ENCODE measurements around the gene MTMR11.

MTMR11 gene, protein sequence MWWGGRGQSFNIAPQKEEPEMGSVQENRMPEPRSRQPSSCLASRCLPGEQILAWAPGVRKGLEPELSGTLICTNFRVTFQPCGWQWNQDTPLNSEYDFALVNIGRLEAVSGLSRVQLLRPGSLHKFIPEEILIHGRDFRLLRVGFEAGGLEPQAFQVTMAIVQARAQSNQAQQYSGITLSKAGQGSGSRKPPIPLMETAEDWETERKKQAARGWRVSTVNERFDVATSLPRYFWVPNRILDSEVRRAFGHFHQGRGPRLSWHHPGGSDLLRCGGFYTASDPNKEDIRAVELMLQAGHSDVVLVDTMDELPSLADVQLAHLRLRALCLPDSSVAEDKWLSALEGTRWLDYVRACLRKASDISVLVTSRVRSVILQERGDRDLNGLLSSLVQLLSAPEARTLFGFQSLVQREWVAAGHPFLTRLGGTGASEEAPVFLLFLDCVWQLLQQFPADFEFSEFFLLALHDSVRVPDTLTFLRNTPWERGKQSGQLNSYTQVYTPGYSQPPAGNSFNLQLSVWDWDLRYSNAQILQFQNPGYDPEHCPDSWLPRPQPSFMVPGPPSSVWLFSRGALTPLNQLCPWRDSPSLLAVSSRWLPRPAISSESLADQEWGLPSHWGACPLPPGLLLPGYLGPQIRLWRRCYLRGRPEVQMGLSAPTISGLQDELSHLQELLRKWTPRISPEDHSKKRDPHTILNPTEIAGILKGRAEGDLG

DNA sequence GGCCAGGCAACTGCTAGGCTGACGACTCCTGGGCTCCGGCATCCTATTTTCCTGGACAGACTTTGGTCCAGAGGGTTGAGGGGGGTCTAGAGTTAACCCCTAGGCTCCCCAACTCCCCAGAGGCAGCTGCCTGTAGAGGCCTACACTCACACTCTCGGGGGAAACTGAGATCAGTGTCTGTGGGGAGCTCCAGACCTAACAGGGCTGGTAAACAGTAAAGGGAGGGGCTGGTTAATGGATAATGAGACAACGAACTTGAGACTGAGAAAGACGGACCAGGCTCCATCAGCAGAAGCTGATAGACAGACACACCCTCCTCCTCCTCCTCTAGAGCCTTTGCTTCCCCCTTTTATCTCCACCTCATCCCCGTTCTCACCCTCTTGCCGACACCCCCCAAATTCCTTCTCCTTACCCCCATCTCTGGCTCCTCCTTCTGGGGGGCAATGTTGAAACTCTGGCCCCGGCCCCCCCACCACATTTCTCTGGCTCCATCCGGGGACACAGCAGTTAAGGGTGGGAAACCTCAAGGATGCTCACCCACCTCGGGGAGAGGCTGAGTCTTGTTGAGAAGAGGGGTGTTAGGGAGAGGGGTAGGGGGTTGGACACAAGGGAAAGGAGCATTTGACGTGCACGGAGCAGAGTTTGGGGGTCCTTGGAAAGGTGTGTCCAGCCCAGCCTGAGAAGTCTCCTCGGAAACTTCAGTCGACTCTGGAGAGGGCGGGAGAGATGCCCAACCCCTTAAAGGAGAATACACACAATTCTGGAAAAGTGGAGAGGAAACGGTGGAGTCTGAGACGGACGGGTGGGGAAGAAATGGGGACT lies at the start of gene MTMR11:
Gene MTMR11, minus strand, starts transcription at position 710 of the 822 bp plus-strand sequence. Its CDS starts 232 bp downstream, at position 478.
- in situ Hi-C loops (cut with HindIII; ENCODE audit: low sequenced_read_pairs), result no loop called here
- peak; percentile 52 for DNase-seq (ENCODE audit: low read depth, low spot score)

DNA sequence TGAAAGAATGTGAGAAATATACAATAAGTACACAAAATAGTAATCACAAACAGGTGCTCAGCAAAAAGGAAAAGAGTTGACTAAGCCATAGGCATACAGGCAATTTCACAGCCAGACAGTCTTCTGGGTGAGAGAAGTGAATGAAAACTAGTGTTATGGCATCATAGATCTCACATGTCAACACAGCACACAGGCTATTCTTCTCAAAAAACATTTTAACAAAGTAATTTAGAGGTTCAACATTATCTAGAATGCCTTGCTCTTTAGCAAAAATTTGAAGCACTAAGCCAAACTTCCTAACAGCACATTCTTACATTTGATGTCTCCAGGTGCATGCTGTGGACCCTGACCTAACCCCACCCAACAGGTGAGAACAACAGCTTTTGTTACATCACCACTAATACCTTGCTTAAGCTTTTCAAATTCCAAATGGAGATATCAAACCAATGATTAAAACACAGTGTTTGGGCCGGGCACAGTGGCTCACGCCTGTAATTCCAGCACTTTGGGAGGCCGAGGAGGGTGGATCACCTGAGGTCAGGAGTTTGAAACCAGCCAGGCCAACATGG lies 43.4 kb upstream of the MTMR11 start:
- H3K4me3 ChIP-seq (ENCODE audit: low read depth, low read length), result no peak overlapping the region
- no peak for DNase-seq (ENCODE audit: low read depth, low spot score)
- in situ Hi-C loops (cut with HindIII; ENCODE audit: low sequenced_read_pairs), result no loop called here
- TF ChIP-seq, protein P1, sequence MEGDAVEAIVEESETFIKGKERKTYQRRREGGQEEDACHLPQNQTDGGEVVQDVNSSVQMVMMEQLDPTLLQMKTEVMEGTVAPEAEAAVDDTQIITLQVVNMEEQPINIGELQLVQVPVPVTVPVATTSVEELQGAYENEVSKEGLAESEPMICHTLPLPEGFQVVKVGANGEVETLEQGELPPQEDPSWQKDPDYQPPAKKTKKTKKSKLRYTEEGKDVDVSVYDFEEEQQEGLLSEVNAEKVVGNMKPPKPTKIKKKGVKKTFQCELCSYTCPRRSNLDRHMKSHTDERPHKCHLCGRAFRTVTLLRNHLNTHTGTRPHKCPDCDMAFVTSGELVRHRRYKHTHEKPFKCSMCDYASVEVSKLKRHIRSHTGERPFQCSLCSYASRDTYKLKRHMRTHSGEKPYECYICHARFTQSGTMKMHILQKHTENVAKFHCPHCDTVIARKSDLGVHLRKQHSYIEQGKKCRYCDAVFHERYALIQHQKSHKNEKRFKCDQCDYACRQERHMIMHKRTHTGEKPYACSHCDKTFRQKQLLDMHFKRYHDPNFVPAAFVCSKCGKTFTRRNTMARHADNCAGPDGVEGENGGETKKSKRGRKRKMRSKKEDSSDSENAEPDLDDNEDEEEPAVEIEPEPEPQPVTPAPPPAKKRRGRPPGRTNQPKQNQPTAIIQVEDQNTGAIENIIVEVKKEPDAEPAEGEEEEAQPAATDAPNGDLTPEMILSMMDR (IDR thresholded peaks at IDR 0.05; ENCODE audit: low read depth, low read length), result no peak

More for the DNA sequence above, at the start of gene MTMR11:
- peak within 1 kb of the TSS; percentile 77 for H3K4me3 ChIP-seq (ENCODE audit: low read depth, low read length)
- TF ChIP-seq, protein P1 (IDR thresholded peaks at IDR 0.05; ENCODE audit: low read depth, low read length), result no peak

DNA sequence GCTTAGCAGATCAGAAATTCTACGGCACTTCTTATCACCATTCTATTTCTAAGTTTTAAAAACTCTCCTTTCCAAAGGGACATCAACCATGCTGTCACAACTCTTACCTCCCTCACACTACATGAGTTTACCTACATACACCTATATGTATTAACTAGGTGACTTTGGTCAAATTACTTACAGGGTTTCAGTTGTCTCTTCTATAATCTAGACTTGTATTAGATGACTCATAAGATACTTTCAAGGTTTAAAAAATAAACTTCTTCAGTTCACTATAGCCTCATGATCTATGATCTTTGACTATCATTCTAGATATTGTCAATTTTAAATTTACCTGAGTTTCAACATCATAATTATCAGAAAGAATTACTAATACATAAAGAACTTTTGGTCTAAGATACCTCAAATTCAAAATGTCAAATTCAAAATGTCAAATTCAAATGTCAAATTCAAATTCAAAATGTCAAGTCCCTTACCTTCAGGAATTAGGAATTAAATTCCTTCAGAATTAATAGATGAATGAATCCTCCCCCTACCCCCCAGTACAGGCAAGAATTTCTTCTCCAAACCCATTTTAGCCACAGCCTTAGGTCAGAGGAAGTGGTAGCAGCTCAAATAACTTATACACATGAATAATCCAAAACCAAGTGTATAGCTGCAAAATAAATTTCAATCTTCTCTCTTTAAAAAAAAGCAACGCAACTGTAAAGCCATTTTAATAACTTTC lies 42.7 kb upstream of the MTMR11 start:
- H3K4me3 ChIP-seq (ENCODE audit: low read depth, low read length), result no peak overlapping the region
- DNase-seq (ENCODE audit: low read depth, low spot score), result no peak
- TF ChIP-seq, protein P1 (IDR thresholded peaks at IDR 0.05; ENCODE audit: low read depth, low read length), result no peak
- in situ Hi-C loops (cut with HindIII; ENCODE audit: low sequenced_read_pairs), result no loop called here

DNA sequence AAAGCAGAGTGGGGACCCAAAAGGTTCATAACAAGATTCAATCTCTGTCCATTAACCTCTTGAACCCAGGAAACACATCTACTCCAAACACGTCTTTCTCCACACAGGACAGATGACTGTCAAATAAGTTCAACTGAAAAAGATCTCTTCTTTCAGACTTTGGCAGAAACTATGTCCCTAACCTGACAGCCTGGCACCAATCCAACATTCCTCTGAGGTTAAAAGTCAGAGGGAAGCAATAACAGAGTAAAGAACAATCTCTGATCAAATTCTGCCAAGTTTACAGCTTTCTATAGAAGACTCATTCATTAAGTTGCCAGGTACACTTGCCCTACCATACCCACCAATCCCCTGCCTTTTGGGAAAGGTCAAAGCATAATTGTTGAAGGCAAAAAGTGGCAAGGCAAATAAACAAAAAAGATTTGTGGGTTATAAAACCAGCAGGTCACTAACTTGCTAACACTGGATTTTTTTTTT lies 41.9 kb upstream of the MTMR11 start:
- no peak overlapping the region for H3K4me3 ChIP-seq (ENCODE audit: low read depth, low read length)
- TF ChIP-seq, protein P1 (IDR thresholded peaks at IDR 0.05; ENCODE audit: low read depth, low read length), result no peak
- DNase-seq (ENCODE audit: low read depth, low spot score), result no peak
- in situ Hi-C loops (cut with HindIII; ENCODE audit: low sequenced_read_pairs), result no loop called here

DNA sequence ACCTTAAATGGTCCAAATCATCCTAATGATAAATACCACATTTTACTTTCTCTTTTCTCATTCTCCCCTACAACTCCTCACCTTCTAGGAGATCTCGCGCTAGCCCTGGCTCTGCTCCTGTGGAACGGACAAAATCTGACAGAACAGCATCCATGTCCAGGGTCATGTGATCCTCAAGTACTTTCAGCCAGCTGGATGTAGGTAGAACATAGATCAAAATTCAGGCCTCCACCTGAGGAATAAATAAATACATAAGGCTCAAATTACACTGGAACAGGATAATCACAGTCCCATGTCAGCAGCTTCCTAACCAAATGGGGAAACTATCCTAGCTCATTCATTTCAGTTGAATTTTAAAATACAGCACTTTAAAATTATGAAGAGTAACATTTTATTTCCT lies 40.7 kb upstream of the MTMR11 start:
- TF ChIP-seq, protein P1 (IDR thresholded peaks at IDR 0.05; ENCODE audit: low read depth, low read length), result no peak

More for the DNA sequence above, 40.7 kb upstream of the MTMR11 start:
- no peak overlapping the region for H3K4me3 ChIP-seq (ENCODE audit: low read depth, low read length)
- in situ Hi-C loops (cut with HindIII; ENCODE audit: low sequenced_read_pairs), result no loop called here
- DNase-seq (ENCODE audit: low read depth, low spot score), result no peak
